Effector CD4-positive, alpha-beta T cell (primary cell): ENCODE measurements around the gene ATAD2B.
"Not testable (repeated sequence)": the region's sequence is repeated elsewhere in the genome, so short reads cannot be mapped to it uniquely, and the experiment has no call there.

Experiments used
- DNase-seq: peaks from one replicate; pipeline ENCODE4 v3.0.0-alpha.2; 2020

The ATAD2B gene

GRCh38 chr2:23723029-23723428, 203.9 kb downstream of the ATAD2B start:
- DNase-seq = not testable (repeated sequence)

GRCh38 chr2:23722255-23722654, 204.7 kb downstream of the ATAD2B start:
- DNase-seq = no peak

DNA sequence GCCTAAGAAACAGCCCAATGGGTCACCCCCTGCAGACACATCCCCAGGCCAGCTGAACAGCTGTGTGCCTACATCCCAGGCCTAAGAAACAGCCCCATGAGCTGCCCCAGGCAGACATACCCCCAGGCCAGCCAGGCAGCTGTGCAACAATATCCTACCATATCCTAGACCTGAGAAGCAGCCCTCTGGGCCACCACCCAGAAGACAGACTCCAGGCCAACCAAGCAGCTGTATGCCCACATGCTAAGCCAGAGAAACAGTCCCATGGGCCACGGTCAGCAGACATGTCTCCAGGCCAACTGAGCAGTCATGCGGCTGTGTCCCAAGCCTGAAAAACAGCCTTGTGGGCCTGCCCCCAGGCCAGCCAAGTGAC, 205.5 kb downstream of the ATAD2B start:
- DNase-seq = no peak

DNA sequence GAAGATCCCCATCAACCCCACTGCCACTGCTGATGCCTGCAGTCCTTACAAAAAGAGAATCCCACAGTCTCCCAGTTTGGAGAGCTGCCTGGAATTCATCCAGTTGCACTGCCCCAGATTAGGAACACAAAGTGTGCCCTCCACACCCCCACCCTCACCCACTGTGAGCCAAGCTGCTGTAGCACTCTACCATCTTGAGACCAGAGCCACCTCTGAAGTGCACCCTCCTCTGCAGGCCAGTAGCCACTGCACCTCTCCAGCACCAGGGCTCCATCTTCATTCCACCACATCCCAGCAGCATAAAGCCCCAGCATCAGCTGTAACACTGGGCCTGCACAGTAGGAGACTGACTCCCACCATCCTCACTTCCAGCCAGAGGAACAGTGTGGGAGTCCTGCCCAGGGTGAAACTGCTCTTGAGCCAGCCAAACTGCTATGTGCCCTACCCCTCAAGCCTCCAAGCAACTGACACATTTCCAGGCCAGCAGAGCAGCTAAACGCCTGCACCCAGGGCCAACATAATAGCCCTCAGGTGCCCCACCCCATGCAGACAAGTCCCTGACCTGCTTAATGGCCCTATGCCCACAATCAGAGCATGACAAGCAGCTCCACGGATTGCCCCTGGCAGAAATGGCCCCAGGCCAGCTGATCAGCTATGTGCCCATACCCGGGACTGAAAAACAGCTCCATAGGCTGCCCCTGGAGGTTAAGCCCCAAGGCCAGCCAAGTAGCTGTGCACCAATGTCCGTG, 206.0 kb downstream of the ATAD2B start:
- no peak for DNase-seq

DNA sequence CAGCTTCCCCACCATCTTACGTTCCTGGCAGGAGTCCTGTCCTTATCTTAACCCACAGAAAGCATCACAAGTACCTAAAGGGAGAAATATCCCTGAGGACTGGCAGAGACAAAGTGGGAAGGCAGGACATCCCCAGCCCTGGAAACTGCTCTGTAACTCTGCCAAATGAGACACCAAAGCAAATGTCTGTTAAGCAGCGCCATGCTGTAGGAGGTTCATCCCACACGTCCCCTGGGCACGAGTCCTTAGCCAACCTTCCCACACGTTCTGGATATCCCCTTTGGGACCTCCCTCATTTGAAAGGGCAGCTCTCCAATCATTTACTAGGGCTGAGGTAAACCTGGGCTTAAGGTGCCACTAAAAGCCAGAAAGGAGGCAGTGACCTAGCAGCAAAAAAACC, 207.2 kb downstream of the ATAD2B start:
- no peak for DNase-seq

DNA sequence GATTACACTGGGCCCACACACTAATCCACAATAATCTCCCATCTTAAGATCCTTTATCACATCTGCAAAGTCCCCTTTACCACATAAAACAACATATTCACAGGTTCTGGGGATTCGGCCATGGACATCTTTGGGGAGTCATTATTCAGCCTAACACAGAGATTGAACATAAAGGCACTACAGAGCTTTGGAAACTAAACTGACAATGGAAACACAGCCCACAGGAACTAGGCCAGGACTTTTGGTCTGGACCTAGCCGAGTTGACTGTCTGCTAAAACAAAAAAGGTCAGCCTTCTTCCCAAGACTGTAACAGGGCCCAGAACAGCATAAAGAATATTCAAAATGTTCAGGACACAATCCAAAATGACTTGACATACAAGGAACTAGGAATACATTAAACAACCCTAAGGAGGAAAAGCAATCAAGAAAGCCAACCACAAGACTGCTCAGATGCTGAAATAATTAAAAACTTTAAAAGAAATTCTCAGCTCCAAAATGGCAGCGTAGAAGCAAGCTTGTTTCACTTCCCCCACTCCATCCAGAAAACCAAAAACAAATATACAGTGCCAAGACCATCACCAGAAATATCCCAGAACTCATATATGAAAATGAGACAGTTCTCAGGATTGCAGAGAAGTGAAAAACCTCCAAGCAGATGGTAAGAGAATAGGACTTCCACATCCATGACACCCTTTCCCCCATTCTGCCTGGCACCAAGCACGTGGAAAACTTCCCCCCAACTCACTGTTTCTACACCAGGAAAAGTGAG, 207.8 kb downstream of the ATAD2B start:
- DNase-seq = no peak

- no peak for DNase-seq
Measured at GRCh38 chr2:23713351-23713750, 213.6 kb downstream of the ATAD2B start.

GRCh38 chr2:23712756-23713151, 214.2 kb downstream of the ATAD2B start:
- DNase-seq = no peak

GRCh38 chr2:23711979-23712755, 214.8 kb downstream of the ATAD2B start:
- DNase-seq = no peak

DNA sequence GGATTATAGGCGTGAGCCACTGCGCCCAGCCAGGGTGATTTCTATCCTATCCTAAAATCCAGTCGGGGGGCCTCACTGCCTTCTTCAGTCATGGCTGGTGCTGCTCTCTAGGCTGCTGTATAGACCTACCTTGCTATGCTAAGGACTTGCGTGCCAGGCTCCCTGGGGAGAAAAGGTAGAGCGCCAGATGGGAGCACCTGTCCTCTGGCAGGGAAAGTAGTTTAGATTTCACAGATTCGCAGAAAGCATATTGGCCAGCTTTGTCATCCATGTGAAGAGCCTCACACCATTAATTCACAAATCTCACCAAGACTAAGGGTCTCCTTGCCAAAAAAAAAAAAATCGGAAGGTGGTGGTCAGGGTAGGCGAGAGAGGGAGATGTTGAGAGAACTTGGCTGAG, 217.6 kb downstream of the ATAD2B start:
- DNase-seq = no peak

- no peak for DNase-seq
Measured at GRCh38 chr2:23708771-23709170, 218.2 kb downstream of the ATAD2B start.

DNA sequence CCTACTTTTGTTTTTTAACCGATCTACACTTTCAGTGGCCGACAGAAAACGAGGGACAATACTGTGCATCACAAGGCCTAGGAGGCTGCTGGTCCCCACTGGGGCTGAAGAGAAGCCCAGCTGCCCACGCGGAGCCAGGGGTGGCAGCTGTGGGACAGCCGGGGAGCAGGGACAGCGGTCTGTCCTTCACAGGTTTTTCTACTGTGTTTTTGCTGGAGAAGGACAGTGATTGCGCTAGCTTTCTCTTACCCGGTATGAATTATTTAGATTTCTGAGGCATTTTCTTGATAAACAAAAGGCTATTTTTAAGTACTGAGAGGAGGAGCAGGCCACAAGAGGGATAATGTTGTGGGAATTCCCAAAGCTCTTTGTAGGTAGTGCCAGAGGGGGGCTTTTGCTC, 219.8 kb downstream of the ATAD2B start:
- no peak for DNase-seq

GRCh38 chr2:23706613-23707078, 220.3 kb downstream of the ATAD2B start:
- DNase-seq = no peak

- no peak for DNase-seq
Measured at GRCh38 chr2:23705771-23706612, 220.9 kb downstream of the ATAD2B start.

- DNase-seq = no peak
Measured at GRCh38 chr2:23703583-23704385, 223.1 kb downstream of the ATAD2B start.

- no peak for DNase-seq
Measured at GRCh38 chr2:23703037-23703582, 223.8 kb downstream of the ATAD2B start.

GRCh38 chr2:23700627-23701026, 226.3 kb downstream of the ATAD2B start:
- no peak for DNase-seq

GRCh38 chr2:23699580-23699925, 227.4 kb downstream of the ATAD2B start:
- no peak for DNase-seq

- no peak for DNase-seq
Measured at GRCh38 chr2:23698721-23699579, 228.0 kb downstream of the ATAD2B start.
